ENCODE results near the gene CETN1.

The CETN1 gene

GRCh38 chr18:580154-580553, at the start of gene CETN1:
Gene CETN1, plus strand, starts transcription at chr18:580380. Its CDS starts 29 bp downstream, at chr18:580409.
- no peak for DNase-seq

- no peak for DNase-seq
Observed at GRCh38 chr18:532018-532417, 48.2 kb upstream of the CETN1 start.

- no peak for DNase-seq
Observed at GRCh38 chr18:532632-533031, 47.5 kb upstream of the CETN1 start.

- DNase-seq, result no peak
Observed at GRCh38 chr18:533995-534601, 46.1 kb upstream of the CETN1 start.

DNA sequence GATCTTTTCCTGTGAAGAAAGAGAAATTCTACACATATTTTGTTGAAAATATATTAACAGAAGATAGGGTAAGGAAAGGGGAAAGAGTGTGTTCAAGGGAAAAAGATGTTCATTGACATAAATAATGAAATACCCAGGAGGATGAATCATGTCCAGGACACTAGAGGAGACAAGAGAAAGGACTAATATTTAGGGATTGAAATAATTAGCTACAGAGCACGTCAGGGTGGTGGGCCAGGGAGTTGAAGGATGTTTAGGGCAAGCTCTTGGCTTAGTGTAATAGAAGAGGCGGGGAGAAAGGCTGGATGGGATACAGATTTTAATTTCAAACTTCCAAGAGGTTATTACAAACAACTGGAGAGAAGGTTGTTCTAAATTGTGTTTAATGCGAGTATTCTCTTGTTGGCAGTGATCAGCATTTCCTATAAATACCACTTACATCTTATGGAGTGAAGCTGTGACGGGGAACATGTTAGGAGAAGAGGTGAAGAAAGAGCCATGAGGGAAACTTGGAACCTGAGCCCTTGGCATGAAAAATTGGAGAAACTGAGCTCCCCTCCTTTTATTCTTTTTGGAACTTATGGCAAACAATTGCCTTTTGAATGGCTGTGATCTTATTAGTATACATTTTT, 36.6 kb upstream of the CETN1 start:
- no peak for DNase-seq

DNA sequence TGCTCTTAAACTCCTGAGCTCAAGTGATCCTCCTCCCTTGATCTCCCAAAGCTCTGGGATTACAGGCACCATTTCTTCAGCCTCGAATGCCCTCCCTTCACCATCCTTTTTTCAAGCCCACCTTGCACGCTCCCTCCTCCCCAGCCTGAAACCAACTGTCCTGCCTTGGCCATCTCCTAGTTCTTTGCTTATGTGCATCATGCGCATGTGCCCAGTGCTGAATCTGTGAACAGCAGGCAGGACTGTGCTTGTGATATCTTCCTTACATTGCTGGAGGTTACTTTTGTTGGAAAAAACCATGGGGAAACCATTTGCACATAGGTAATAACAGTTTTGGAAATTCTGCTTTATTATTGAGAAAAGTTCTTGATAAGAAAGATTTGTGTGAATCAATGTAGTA, 30.2 kb upstream of the CETN1 start:
- DNase-seq, result no peak

GRCh38 chr18:551404-552061, 28.6 kb upstream of the CETN1 start:
- DNase-seq, result no peak

DNA sequence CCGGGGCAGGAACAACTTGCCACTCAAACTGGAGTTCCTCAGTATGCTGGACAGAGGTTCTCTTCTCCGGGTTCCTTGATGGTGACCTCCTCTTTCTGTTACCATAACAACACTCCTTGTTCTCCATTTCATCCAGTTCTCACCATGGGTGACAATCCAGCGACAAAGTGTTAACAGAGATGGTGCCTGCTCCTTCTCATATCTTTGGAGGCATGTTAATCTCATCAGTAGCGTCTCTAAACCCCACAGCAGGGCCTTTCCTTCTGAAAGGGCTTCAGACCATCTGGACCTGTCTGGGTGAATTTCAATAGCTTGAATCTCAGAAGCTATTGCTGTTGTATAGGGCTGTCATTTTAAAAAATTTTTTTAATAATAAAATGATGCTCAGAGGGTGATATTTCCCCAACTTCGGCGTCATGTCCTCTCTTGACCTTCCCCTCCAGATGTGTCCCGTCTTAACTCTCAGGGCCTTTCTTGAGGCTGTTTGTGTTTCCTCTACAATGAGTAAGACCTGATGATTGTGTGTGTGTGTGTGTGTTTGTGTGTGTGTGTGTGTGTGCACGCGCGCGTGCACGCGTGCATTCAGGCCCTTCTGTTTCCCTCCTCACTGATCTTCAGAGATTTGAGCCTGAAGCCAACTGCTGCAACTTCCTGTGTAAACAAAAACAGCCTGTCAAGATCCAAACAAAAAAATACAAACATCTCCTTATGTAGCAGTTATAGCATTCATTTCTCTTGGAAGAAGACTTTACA, 24.3 kb upstream of the CETN1 start:
- no peak for DNase-seq

- no peak for DNase-seq
Observed at GRCh38 chr18:564708-565561, 15.2 kb upstream of the CETN1 start.

GRCh38 chr18:565562-566061, 14.6 kb upstream of the CETN1 start:
- no peak for DNase-seq

DNA sequence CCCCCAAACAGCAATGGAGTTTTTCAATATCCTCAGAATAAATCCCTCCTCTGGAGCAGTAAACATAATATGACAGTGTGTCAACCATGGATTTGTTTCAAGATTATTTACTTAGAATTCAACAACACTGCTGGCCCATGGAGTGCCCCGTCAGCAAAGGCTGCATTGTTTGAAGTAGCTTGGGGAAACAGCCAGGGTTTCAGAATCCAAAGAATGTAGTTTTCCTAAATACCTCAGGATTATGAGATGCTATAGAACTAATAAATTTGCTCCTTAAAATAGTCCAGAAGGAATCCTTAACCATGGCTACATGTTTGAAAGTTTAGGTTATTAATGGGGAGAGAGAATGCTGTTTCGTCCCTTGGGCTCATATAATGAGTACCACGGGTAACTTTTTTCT, 13.1 kb upstream of the CETN1 start:
- no peak for DNase-seq

- DNase-seq, result no peak
Observed at GRCh38 chr18:568731-569130, 11.4 kb upstream of the CETN1 start.

- no peak for DNase-seq
Observed at GRCh38 chr18:570256-570655, 9.9 kb upstream of the CETN1 start.

GRCh38 chr18:570697-571096, 9.5 kb upstream of the CETN1 start:
- no peak for DNase-seq

GRCh38 chr18:572091-572830, 7.9 kb upstream of the CETN1 start:
- no peak for DNase-seq

DNA sequence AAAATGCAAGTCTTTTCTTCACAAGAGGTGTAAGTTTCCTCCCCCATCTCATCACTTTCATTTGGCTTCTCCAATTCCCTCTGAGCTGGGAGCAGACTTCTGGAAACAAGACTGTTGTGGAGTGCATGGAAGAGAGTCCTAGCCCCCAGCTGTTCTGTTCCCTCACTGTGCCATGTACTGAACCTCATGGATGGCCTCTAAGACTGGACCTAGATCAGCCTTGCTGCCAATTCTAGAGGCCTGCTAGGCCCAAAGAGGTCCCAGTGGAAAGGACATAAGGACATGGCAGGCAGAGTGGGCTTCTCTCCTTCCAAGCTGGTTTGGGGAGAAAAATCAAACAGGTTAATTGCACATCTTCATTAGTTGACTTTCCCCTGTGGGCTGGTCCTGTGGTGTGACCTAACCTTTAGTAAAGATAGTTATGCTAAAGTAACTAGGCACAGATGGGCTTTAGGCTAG, 7.3 kb upstream of the CETN1 start:
- no peak for DNase-seq

GRCh38 chr18:573385-573784, 6.8 kb upstream of the CETN1 start:
- no peak for DNase-seq

DNA sequence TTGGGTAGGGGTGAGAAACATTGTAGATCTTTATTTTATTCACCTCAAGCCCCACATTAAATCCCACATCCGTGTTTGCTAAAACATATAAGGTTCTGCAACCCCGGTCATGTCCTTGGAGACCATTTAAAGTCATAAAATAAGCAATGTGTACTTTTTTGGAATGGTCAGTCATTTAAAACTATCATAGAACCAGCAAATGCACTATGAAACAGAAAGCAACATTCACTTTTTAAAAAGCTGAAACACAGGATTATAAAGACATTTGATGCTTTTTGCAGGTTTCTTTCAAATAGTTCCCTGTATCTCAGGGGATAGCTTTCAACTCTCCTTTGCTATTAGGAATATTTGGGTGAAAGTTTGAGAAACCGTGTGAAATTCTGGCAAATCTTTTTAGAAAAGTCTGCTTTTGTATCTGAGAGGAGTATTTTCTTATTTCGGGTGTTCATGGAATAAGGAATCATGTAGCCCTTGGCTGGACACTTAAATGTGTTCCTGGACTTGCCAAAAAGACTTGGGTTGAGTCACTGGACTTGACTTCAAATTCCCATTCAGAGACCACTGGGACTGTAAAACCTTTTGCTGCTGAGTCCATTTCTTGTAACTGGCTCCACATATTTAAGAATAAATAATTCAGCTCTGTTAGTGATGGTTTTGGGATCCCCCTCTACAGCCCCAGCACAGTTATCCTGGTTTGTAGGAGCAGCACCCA, 5.9 kb upstream of the CETN1 start:
- no peak for DNase-seq

DNA sequence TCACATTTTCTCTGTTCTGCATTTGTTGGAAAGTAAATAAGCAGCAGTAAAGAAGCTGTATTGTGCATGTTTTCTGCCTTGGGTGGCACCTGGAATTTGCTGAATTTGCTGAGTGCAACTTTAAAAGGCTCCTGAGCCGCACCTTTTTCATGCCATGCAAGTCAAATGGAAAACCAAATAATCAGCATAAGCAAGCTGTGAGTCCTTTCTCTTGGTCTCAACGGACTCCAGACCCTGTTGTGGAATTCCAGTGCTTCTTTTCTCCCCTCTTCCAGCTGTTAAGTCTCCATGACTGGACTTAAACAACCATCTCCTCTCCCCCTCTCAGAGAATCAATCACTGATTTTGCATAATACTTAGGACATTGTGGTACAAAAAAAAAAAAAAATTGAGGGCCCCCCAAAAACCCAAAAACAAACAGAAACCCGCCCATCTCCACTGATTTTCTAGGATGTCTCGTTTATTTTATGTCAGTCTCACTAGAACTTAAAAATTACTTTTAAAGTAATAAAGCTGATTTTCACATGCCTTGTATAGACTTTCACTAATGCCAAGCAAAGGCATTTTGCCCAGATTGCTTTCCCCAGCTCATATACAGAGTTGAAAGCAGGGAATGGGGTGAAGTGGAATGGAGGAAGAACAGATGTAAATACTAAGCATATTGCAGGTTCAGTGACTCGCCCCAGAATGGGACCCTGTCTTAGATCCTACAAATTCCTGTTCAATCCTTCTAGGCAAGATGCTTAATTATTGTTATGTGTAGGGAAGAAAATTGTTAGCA, 5.1 kb upstream of the CETN1 start:
- no peak for DNase-seq

DNA sequence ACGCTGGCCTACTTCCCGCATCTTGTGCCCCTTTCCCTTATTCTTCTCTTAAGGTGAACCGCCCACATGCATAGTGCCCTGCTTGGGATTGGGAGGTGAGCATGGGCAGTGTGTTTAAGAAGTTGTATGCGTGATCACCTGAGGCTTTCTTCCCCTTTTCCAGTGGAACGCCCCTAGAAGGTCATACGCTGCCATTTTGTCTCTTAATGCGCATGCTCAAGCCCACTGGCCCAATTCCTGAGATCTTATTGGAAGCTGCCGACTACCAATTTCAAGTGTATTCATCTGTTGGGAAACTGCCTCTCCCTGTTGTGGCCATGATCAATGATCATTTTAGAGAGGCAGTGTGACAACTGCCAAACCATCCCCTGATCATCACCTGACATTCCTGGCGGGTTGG, 3.3 kb upstream of the CETN1 start:
- no peak for DNase-seq
